Measurements from ENCODE around the gene PIK3C3.

The PIK3C3 gene

DNA sequence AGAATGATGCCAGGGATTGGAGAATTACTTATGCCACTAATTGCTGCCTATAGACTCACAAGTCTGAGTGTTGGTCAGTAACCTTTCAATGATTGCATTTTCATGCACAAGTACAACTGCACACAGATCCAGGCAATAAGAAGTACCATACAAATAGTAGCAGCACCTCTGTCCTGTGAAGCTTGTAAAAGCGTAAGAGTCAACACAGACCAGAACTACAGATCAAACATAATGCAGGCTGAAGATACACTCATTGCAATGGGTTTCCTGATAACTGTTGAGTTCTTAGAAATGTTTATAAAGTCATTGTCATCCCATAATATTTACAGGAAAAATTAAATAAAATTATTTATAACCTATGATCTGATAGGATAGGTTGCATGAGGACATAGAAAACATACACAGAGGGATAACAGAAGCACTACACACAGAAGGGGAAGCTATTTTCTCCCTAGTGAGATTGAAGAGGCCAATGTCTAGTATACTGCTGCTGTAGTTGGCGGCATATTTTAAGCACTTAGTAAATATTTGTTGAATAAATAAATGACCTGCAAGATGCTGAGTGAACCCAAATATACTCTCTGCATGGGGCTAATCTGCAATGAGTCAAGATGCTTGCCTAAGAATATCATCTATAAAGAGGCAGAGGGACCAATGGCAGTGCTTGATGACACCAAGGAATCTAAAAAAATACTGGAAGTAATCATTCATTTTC, 5.7 kb upstream of the PIK3C3 start:
- Histone ChIP-seq H3K4me1 (ENCODE audit: control insufficient read depth, insufficient read depth, low read length) (no peaks in the 10 kb centered on the region), H3K36me3 (ENCODE audit: control insufficient read depth in 2 of 2, insufficient read depth in 1 of 2, low read length in 2 of 2) (no peaks in the 10 kb centered on the region), H3K4me3 (ENCODE audit: low read depth, low read length) (no peak overlapping the region), H3K9me3 (ENCODE audit: control insufficient read depth, insufficient read depth, low read depth, low read length) (no peaks in the 10 kb centered on the region), H3K27ac (ENCODE audit: extremely low read depth, low read depth, low read length) (no peak overlapping the region)
- ChIA-PET CTCF (no interaction called here), POLR2A (no interaction called here)
- no peak for TF ChIP-seq ZNF791 (tag by site-specific recombination; IDR thresholded peaks at IDR 0.05)
- TF ChIP-seq TCF7L2 (IDR thresholded peaks at IDR 0.05; ENCODE audit: borderline replicate concordance, low read depth, low read length) = no peak
- no peak for TF ChIP-seq GLIS2 (tag by site-specific recombination; IDR thresholded peaks at IDR 0.05)
- TF ChIP-seq ZNF677 (tag by site-specific recombination; IDR thresholded peaks at IDR 0.05) = no peak
- no peak for TF ChIP-seq ZNF16 (tag by site-specific recombination; IDR thresholded peaks at IDR 0.05; ENCODE audit: low read depth)
- TF ChIP-seq ZNF777 (tag by site-specific recombination; IDR thresholded peaks at IDR 0.05; ENCODE audit: borderline replicate concordance) = no peak
- no peak for TF ChIP-seq ZNF701 (tag by site-specific recombination; IDR thresholded peaks at IDR 0.05)
- TF ChIP-seq, protein P1, sequence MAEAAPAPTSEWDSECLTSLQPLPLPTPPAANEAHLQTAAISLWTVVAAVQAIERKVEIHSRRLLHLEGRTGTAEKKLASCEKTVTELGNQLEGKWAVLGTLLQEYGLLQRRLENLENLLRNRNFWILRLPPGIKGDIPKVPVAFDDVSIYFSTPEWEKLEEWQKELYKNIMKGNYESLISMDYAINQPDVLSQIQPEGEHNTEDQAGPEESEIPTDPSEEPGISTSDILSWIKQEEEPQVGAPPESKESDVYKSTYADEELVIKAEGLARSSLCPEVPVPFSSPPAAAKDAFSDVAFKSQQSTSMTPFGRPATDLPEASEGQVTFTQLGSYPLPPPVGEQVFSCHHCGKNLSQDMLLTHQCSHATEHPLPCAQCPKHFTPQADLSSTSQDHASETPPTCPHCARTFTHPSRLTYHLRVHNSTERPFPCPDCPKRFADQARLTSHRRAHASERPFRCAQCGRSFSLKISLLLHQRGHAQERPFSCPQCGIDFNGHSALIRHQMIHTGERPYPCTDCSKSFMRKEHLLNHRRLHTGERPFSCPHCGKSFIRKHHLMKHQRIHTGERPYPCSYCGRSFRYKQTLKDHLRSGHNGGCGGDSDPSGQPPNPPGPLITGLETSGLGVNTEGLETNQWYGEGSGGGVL (tag by site-specific recombination; IDR thresholded peaks at IDR 0.05) = no peak
- TF ChIP-seq ZNF37A (tag by site-specific recombination; IDR thresholded peaks at IDR 0.05) = no peak
- TF ChIP-seq PRDM6 (tag by site-specific recombination; IDR thresholded peaks at IDR 0.05) = no peak
- TF ChIP-seq YY1 (tag by site-specific recombination; IDR thresholded peaks at IDR 0.05) = no peak
- no peak for TF ChIP-seq ZNF350 (tag by site-specific recombination; IDR thresholded peaks at IDR 0.05)

GRCh38 chr18:41955688-41956087, 654 bp downstream of the PIK3C3 start:
- H3K27ac ChIP-seq (ENCODE audit: extremely low read depth, low read depth, low read length) = no peak overlapping the region; the same call in 1 of the 2 replicates
- CTCF ChIA-PET = no interaction called here
- TF ChIP-seq ZFP37 (tag by site-specific recombination; IDR thresholded peaks at IDR 0.05) (peak; percentile 100), ZNF660 (tag by site-specific recombination; IDR thresholded peaks at IDR 0.05) (no peak)
- TF ChIP-seq, protein P2, sequence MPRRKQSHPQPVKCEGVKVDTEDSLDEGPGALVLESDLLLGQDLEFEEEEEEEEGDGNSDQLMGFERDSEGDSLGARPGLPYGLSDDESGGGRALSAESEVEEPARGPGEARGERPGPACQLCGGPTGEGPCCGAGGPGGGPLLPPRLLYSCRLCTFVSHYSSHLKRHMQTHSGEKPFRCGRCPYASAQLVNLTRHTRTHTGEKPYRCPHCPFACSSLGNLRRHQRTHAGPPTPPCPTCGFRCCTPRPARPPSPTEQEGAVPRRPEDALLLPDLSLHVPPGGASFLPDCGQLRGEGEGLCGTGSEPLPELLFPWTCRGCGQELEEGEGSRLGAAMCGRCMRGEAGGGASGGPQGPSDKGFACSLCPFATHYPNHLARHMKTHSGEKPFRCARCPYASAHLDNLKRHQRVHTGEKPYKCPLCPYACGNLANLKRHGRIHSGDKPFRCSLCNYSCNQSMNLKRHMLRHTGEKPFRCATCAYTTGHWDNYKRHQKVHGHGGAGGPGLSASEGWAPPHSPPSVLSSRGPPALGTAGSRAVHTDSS (tag by site-specific recombination; IDR thresholded peaks at IDR 0.05) = no peak

GRCh38 chr18:41959045-41959444, 4.0 kb downstream of the PIK3C3 start:
- ChIA-PET CTCF (no interaction called here), POLR2A (no interaction called here)
- no peak overlapping the region for H3K27ac ChIP-seq (ENCODE audit: extremely low read depth, low read depth, low read length)
- H3K9me3 ChIP-seq (ENCODE audit: control insufficient read depth, insufficient read depth, low read depth, low read length) = no peaks in the 10 kb centered on the region
- no peaks in the 10 kb centered on the region for H3K4me1 ChIP-seq (ENCODE audit: control insufficient read depth, insufficient read depth, low read length)
- no peak overlapping the region for H3K4me3 ChIP-seq (ENCODE audit: low read depth, low read length)
- peaks cover 42 to 52% of the 10 kb centered on the region in 2 experiments for H3K36me3 ChIP-seq (ENCODE audit: control insufficient read depth in 2 of 2, insufficient read depth in 1 of 2, low read length in 2 of 2)
- TF ChIP-seq FEZF1 (tag by site-specific recombination; IDR thresholded peaks at IDR 0.05) = no peak
- no peak for TF ChIP-seq ZBTB44 (tag by site-specific recombination; IDR thresholded peaks at IDR 0.05)
- TF ChIP-seq, protein P3, sequence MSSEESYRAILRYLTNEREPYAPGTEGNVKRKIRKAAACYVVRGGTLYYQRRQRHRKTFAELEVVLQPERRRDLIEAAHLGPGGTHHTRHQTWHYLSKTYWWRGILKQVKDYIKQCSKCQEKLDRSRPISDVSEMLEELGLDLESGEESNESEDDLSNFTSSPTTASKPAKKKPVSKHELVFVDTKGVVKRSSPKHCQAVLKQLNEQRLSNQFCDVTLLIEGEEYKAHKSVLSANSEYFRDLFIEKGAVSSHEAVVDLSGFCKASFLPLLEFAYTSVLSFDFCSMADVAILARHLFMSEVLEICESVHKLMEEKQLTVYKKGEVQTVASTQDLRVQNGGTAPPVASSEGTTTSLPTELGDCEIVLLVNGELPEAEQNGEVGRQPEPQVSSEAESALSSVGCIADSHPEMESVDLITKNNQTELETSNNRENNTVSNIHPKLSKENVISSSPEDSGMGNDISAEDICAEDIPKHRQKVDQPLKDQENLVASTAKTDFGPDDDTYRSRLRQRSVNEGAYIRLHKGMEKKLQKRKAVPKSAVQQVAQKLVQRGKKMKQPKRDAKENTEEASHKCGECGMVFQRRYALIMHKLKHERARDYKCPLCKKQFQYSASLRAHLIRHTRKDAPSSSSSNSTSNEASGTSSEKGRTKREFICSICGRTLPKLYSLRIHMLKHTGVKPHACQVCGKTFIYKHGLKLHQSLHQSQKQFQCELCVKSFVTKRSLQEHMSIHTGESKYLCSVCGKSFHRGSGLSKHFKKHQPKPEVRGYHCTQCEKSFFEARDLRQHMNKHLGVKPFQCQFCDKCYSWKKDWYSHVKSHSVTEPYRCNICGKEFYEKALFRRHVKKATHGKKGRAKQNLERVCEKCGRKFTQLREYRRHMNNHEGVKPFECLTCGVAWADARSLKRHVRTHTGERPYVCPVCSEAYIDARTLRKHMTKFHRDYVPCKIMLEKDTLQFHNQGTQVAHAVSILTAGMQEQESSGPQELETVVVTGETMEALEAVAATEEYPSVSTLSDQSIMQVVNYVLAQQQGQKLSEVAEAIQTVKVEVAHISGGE (tag by site-specific recombination; conservative IDR thresholded peaks at IDR 0.05; ENCODE audit: low read depth) = no peak
- TF ChIP-seq ZNF311 (tag by site-specific recombination; IDR thresholded peaks at IDR 0.05; ENCODE audit: borderline replicate concordance) = no peak
- TF ChIP-seq ZNF112 (tag by site-specific recombination; IDR thresholded peaks at IDR 0.05) = no peak
- TF ChIP-seq ZNF24 (tag by site-specific recombination; IDR thresholded peaks at IDR 0.05) = no peak
- TF ChIP-seq OVOL3 (tag by site-specific recombination; IDR thresholded peaks at IDR 0.05) = no peak

More at GRCh38 chr18:41955688-41956087, 654 bp downstream of the PIK3C3 start:
- Histone ChIP-seq H3K36me3 (ENCODE audit: control insufficient read depth in 2 of 2, insufficient read depth in 1 of 2, low read length in 2 of 2) (peaks cover 26 to 30% of the 10 kb centered on the region in 2 experiments), H3K4me3 (ENCODE audit: low read depth, low read length) (peak overlapping the region; percentile 83), H3K9me3 (ENCODE audit: control insufficient read depth, insufficient read depth, low read depth, low read length) (no peaks in the 10 kb centered on the region), H3K4me1 (ENCODE audit: control insufficient read depth, insufficient read depth, low read length) (no peaks in the 10 kb centered on the region)
- POLR2A ChIA-PET = no interaction called here
